ENCODE data around the gene CBL. TPM values are rescaled to one million over a fixed set of nuclear protein-coding genes. Genes with fewer than 3 reads are reported as not detected.
"Not testable (repeated sequence)": the region's sequence is repeated elsewhere in the genome, so short reads cannot be mapped to it uniquely, and the experiment has no call there.

CBL gene
- total RNA-seq, 2 experiments from 2014 or later, result 45.1 to 53.9 TPM

- H3K27me3 Mint-ChIP-seq, POLR2A ChIA-PET, H3K9me3 Mint-ChIP-seq, DNase-seq: not testable (repeated sequence)
- H3K4me3 Mint-ChIP-seq, result peak overlapping the region; percentile 54
- CTCF ChIA-PET, result interaction anchor here (0.6 to 2.0 kb wide), 11 partner anchors 9 to 831 kb away, joined by 3 to 7 read pairs (median 3); no protein-coding TSS in a partner anchor
- H3K27ac Mint-ChIP-seq, result peak overlapping the region; percentile 42
- H3K4me1 Mint-ChIP-seq, result peaks cover 41% of the 10 kb centered on the region
- peaks cover 44% of the 10 kb centered on the region for H3K36me3 Mint-ChIP-seq (ENCODE audit: low read depth)
Measured at GRCh38 chr11:119228535-119229287, 22.6 kb downstream of the CBL start.

GRCh38 chr11:119229288-119229672 lies 23.1 kb downstream of the CBL start:
- DNase-seq, result no peak
- Mint-ChIP-seq H3K27ac (peak overlapping the region; percentile 42), H3K36me3 (ENCODE audit: low read depth) (peaks cover 43% of the 10 kb centered on the region), H3K4me3 (peak overlapping the region; percentile 54), H3K9me3 (no peaks in the 10 kb centered on the region), H3K4me1 (peaks cover 35% of the 10 kb centered on the region), H3K27me3 (no peaks in the 10 kb centered on the region)
- ChIA-PET POLR2A (no interaction called here), CTCF (interaction anchor here (0.6 to 2.0 kb wide), 8 partner anchors 13 to 832 kb away, joined by 3 to 7 read pairs (median 3); no protein-coding TSS in a partner anchor)

GRCh38 chr11:119229741-119230140 lies 23.6 kb downstream of the CBL start:
- Mint-ChIP-seq H3K9me3 (no peaks in the 10 kb centered on the region), H3K27me3 (no peaks in the 10 kb centered on the region), H3K4me1 (peaks cover 37% of the 10 kb centered on the region), H3K36me3 (ENCODE audit: low read depth) (peaks cover 43% of the 10 kb centered on the region), H3K4me3 (no peak overlapping the region), H3K27ac (no peak overlapping the region)
- POLR2A ChIA-PET, result no interaction called here
- no peak for DNase-seq
- CTCF ChIA-PET, result interaction anchor here (0.6 to 2.0 kb wide), 6 partner anchors 13 to 832 kb away, joined by 3 to 7 read pairs (median 3); no protein-coding TSS in a partner anchor

- Mint-ChIP-seq H3K27me3 (no peaks in the 10 kb centered on the region), H3K4me3 (no peak overlapping the region), H3K9me3 (no peaks in the 10 kb centered on the region), H3K27ac (no peak overlapping the region), H3K4me1 (peaks cover 43% of the 10 kb centered on the region), H3K36me3 (ENCODE audit: low read depth) (peaks cover 69% of the 10 kb centered on the region)
- CTCF ChIA-PET, result no interaction called here
- DNase-seq, result no peak
- POLR2A ChIA-PET, result no interaction called here
Measured at GRCh38 chr11:119236490-119236889, 30.4 kb downstream of the CBL start.

- no peak for DNase-seq
- Mint-ChIP-seq H3K36me3 (ENCODE audit: low read depth) (peaks cover 73% of the 10 kb centered on the region), H3K4me1 (peaks cover 47% of the 10 kb centered on the region), H3K4me3 (no peak overlapping the region), H3K27ac (no peak overlapping the region), H3K9me3 (no peaks in the 10 kb centered on the region), H3K27me3 (no peaks in the 10 kb centered on the region)
- POLR2A ChIA-PET, result no interaction called here
- CTCF ChIA-PET, result no interaction called here
Measured at GRCh38 chr11:119236891-119237290, 30.8 kb downstream of the CBL start.

GRCh38 chr11:119237515-119237914 lies 31.4 kb downstream of the CBL start:
- Mint-ChIP-seq H3K36me3 (ENCODE audit: low read depth) (peaks cover 70% of the 10 kb centered on the region), H3K9me3 (no peaks in the 10 kb centered on the region), H3K4me3 (no peak overlapping the region), H3K27me3 (no peaks in the 10 kb centered on the region), H3K27ac (no peak overlapping the region), H3K4me1 (peaks cover 48% of the 10 kb centered on the region)
- DNase-seq, result no peak
- POLR2A ChIA-PET, result interaction anchor here (0.6 kb wide), 1 partner anchor 35 kb away, joined by 3 read pairs; no protein-coding TSS in a partner anchor
- CTCF ChIA-PET, result interaction anchor here (0.6 kb wide), 1 partner anchor 9 kb away, joined by 5 read pairs; no protein-coding TSS in a partner anchor

GRCh38 chr11:119248750-119249670 lies 42.9 kb downstream of the CBL start:
- POLR2A ChIA-PET, result no interaction called here
- H3K27ac Mint-ChIP-seq, result no peak overlapping the region
- no peak overlapping the region for H3K4me3 Mint-ChIP-seq
- DNase-seq, result no peak
- peaks cover 36% of the 10 kb centered on the region for H3K36me3 Mint-ChIP-seq (ENCODE audit: low read depth)
- H3K27me3 Mint-ChIP-seq, result no peaks in the 10 kb centered on the region
- no peaks in the 10 kb centered on the region for H3K9me3 Mint-ChIP-seq
- peaks cover 19% of the 10 kb centered on the region for H3K4me1 Mint-ChIP-seq
- CTCF ChIA-PET, result interaction anchor here (0.6 to 1.0 kb wide), 4 partner anchors 24 to 44 kb away, joined by 3 read pairs; no protein-coding TSS in a partner anchor

- H3K27me3 Mint-ChIP-seq, result no peaks in the 10 kb centered on the region
- ChIA-PET CTCF (interaction anchor here (0.6 to 1.1 kb wide), 7 partner anchors 11 to 59 kb away, joined by 3 to 4 read pairs (median 3); partner anchors contain the start of gene CBL), POLR2A (no interaction called here)
- H3K36me3 Mint-ChIP-seq (ENCODE audit: low read depth), result peaks cover 36% of the 10 kb centered on the region
- no peak overlapping the region for H3K4me3 Mint-ChIP-seq
- peaks cover 19% of the 10 kb centered on the region for H3K4me1 Mint-ChIP-seq
- H3K27ac Mint-ChIP-seq, result no peak overlapping the region
- no peak for DNase-seq
- H3K9me3 Mint-ChIP-seq, result no peaks in the 10 kb centered on the region
Measured at GRCh38 chr11:119249671-119250010, 43.5 kb downstream of the CBL start.

- ChIA-PET CTCF (interaction anchor here (1.4 kb wide), 1 partner anchor 9 kb away, joined by 3 read pairs; no protein-coding TSS in a partner anchor), POLR2A (no interaction called here)
- Mint-ChIP-seq H3K4me1 (peaks cover 22% of the 10 kb centered on the region), H3K4me3 (no peak overlapping the region), H3K9me3 (no peaks in the 10 kb centered on the region), H3K27ac (no peak overlapping the region), H3K36me3 (ENCODE audit: low read depth) (peaks cover 42% of the 10 kb centered on the region), H3K27me3 (no peaks in the 10 kb centered on the region)
- no peak for DNase-seq
Measured at GRCh38 chr11:119251114-119251513, 45.0 kb downstream of the CBL start.

GRCh38 chr11:119254239-119254638 lies 48.1 kb downstream of the CBL start:
- Mint-ChIP-seq H3K4me1 (peaks cover 38% of the 10 kb centered on the region), H3K27ac (no peak overlapping the region), H3K36me3 (ENCODE audit: low read depth) (peaks cover 31% of the 10 kb centered on the region), H3K27me3 (no peaks in the 10 kb centered on the region), H3K4me3 (no peak overlapping the region), H3K9me3 (no peaks in the 10 kb centered on the region)
- DNase-seq, result no peak
- CTCF ChIA-PET, result interaction anchor here (0.5 to 1.5 kb wide), 2 partner anchors 9 to 35 kb away, joined by 3 to 4 read pairs; no protein-coding TSS in a partner anchor
- POLR2A ChIA-PET, result interaction anchor here (0.5 kb wide), 1 partner anchor 32 kb away, joined by 5 read pairs; no protein-coding TSS in a partner anchor

- Mint-ChIP-seq H3K27ac (peak overlapping the region; percentile 55), H3K36me3 (ENCODE audit: low read depth) (peaks cover 16% of the 10 kb centered on the region), H3K9me3 (no peaks in the 10 kb centered on the region), H3K4me1 (peaks cover 46% of the 10 kb centered on the region), H3K4me3 (peak overlapping the region; percentile 3), H3K27me3 (no peaks in the 10 kb centered on the region)
- CTCF ChIA-PET, result no interaction called here
- DNase-seq, result peak; percentile 46
- POLR2A ChIA-PET, result no interaction called here
Measured at GRCh38 chr11:119258180-119258579, 52.0 kb downstream of the CBL start.

- Mint-ChIP-seq H3K27me3 (no peaks in the 10 kb centered on the region), H3K27ac (no peak overlapping the region), H3K4me1 (peaks cover 43% of the 10 kb centered on the region), H3K9me3 (no peaks in the 10 kb centered on the region), H3K4me3 (no peak overlapping the region), H3K36me3 (ENCODE audit: low read depth) (peaks cover 16% of the 10 kb centered on the region)
- DNase-seq, result no peak
- CTCF ChIA-PET, result interaction anchor here (0.5 to 1.8 kb wide), 4 partner anchors 22 to 64 kb away, joined by 3 to 5 read pairs (median 4); partner anchors contain the start of gene CBL
- POLR2A ChIA-PET, result no interaction called here
Measured at GRCh38 chr11:119258983-119259382, 52.8 kb downstream of the CBL start.

All from activated CD4-positive, alpha-beta T cell treated with anti-CD3 and anti-CD28 coated beads, Interleukin-2, amount 10 ng/mL, durations not matched to agents 7 days and 5 days (primary cell).